HuH-7 (cell line): ENCODE data around the gene CAPS.
A peak's percentile ranks its signal among the peaks of the same experiment; 100 is the strongest.
"Not testable (repeated sequence)": the region's sequence is repeated elsewhere in the genome, so short reads cannot be mapped to it uniquely, and the experiment has no call there.

Source experiments
- DNase-seq: peaks from one replicate; pipeline ENCODE4 v3.0.0; 2011; ENCODE audit warnings: low spot score

The CAPS gene

GRCh38 chr19:5913739-5914357 is at the start of gene CAPS:
Gene CAPS (plus strand): TSS chr19:5914254. CDS start chr19:5914407, 153 bp downstream.
- DNase-seq, result no peak

GRCh38 chr19:5864725-5865486 is 49.1 kb upstream of the CAPS start:
- DNase-seq, result no peak

- no peak for DNase-seq
These were observed 48.3 kb upstream of the CAPS start for GRCh38 chr19:5865772-5866171.

- DNase-seq, result no peak
These were observed 46.6 kb upstream of the CAPS start for GRCh38 chr19:5867201-5868136.

GRCh38 chr19:5870986-5871394 is 43.1 kb upstream of the CAPS start:
- peak; percentile 48 for DNase-seq

GRCh38 chr19:5873617-5874199 is 40.3 kb upstream of the CAPS start:
- DNase-seq, result no peak

- not testable (repeated sequence) for DNase-seq
These were observed 39.6 kb upstream of the CAPS start for GRCh38 chr19:5874496-5874895.

GRCh38 chr19:5877427-5877826 is 36.6 kb upstream of the CAPS start:
- DNase-seq, result no peak

- DNase-seq, result no peak
These were observed 36.2 kb upstream of the CAPS start for GRCh38 chr19:5877882-5878281.

GRCh38 chr19:5880196-5880595 is 33.9 kb upstream of the CAPS start:
- no peak for DNase-seq

- DNase-seq, result peak; percentile 58
These were observed 33.4 kb upstream of the CAPS start for GRCh38 chr19:5880604-5881078.

- DNase-seq, result no peak
These were observed 32.3 kb upstream of the CAPS start for GRCh38 chr19:5881543-5882299.

- no peak for DNase-seq
These were observed 31.6 kb upstream of the CAPS start for GRCh38 chr19:5882421-5882968.

- DNase-seq, result not testable (repeated sequence)
These were observed 30.7 kb upstream of the CAPS start for GRCh38 chr19:5883157-5883873.

GRCh38 chr19:5884065-5884811 is 29.8 kb upstream of the CAPS start:
- not testable (repeated sequence) for DNase-seq

- no peak for DNase-seq
These were observed 24.6 kb upstream of the CAPS start for GRCh38 chr19:5889288-5889971.

- no peak for DNase-seq
These were observed 24.0 kb upstream of the CAPS start for GRCh38 chr19:5890099-5890498.

GRCh38 chr19:5891572-5891937 is 22.5 kb upstream of the CAPS start:
- DNase-seq, result no peak
